MM.1S (cell line): ENCODE results near the gene PLA2G3.
"Not testable (repeated sequence)": the region's sequence is repeated elsewhere in the genome, so short reads cannot be mapped to it uniquely, and the experiment has no call there.

ENCODE experiments used
- CTCF ChIP-seq: fragments of 300-600 bp; sonication (generic); IDR thresholded peaks from 2 replicates; pipeline ENCODE4 v1.5.1; 2016; ENCODE audit warnings: antibody characterized with exemption, low read length, mixed read lengths
- EZH2 ChIP-seq: fragments of 300-600 bp; sonication (generic); optimal IDR thresholded peaks from 2 replicates; pipeline ENCODE3; 2017; ENCODE audit warnings: low read depth, mild to moderate bottlenecking, antibody characterized with exemption, low read length, mixed read lengths

- not testable (repeated sequence) for TF ChIP-seq CTCF, EZH2
Observed at GRCh38 chr22:31112547-31113091, 27.7 kb downstream of the PLA2G3 start.
